ENCODE data around the gene CLDN9. TPM values are rescaled to one million over a fixed set of nuclear protein-coding genes. Genes with fewer than 3 reads are reported as not detected.

The CLDN9 gene
- total RNA-seq, 4 donors from 2014 or later: not detected

- H3K36me3 ChIP-seq: peaks cover 19% of the 10 kb centered on the region
- no peaks in the 10 kb centered on the region for H3K9me3 ChIP-seq
- peaks cover 15% of the 10 kb centered on the region for H3K27me3 ChIP-seq
- 13% methylated on average over 6 of the region's 8 CpGs for WGBS
- H3K4me1 ChIP-seq: peaks cover 64% of the 10 kb centered on the region
- H3K4me3 ChIP-seq: peak overlapping the region; percentile 60
- H3K27ac ChIP-seq: peak overlapping the region; percentile 90
- DNase-seq (ENCODE audit: low spot score in 2 of 2): no peak
- TF ChIP-seq POLR2A (IDR thresholded peaks at IDR 0.05): no peak
Measured at GRCh38 chr16:3022684-3023414, 10.1 kb downstream of the CLDN9 start.

- TF ChIP-seq CTCF (IDR thresholded peaks at IDR 0.05) (no peak), EP300 (IDR thresholded peaks at IDR 0.05) (no peak), POLR2AphosphoS5 (IDR thresholded peaks at IDR 0.05) (no peak), POLR2A (IDR thresholded peaks at IDR 0.05) (no peak)
- Histone ChIP-seq H3K27ac (peak overlapping the region; percentile 90), H3K4me3 (peak overlapping the region; percentile 60), H3K9me3 (no peaks in the 10 kb centered on the region), H3K4me1 (peaks cover 64% of the 10 kb centered on the region), H3K36me3 (peaks cover 19% of the 10 kb centered on the region), H3K27me3 (peaks cover 10% of the 10 kb centered on the region)
- 5% methylated on average over 3 of the region's 6 CpGs for WGBS
- DNase-seq (ENCODE audit: low spot score in 2 of 2): no peak
Measured at GRCh38 chr16:3023415-3023668, 10.6 kb downstream of the CLDN9 start.

- H3K4me1 ChIP-seq: peaks cover 68% of the 10 kb centered on the region
- 0% methylated on average over 31 of the region's 69 CpGs for WGBS
Measured at GRCh38 chr16:3023669-3024478, 11.2 kb downstream of the CLDN9 start, which contains the start of the genes HCFC1R1 and THOC6. TSS of gene HCFC1R1 (minus strand) at chr16:3023942. CDS start at chr16:3023941, 1 bp downstream. TSS of gene THOC6 (plus strand) at chr16:3024035. CDS start at chr16:3024327, 292 bp downstream.

GRCh38 chr16:3025032-3026002 is 12.6 kb downstream of the CLDN9 start:
- TF ChIP-seq EP300 (IDR thresholded peaks at IDR 0.05): no peak
- TF ChIP-seq POLR2A (IDR thresholded peaks at IDR 0.05): no peak
- no peak for TF ChIP-seq POLR2AphosphoS5 (IDR thresholded peaks at IDR 0.05)
- TF ChIP-seq CTCF (IDR thresholded peaks at IDR 0.05): no peak
- Histone ChIP-seq H3K27me3 (peaks cover 15% of the 10 kb centered on the region), H3K36me3 (peaks cover 19% of the 10 kb centered on the region), H3K27ac (no peak overlapping the region), H3K4me3 (no peak overlapping the region), H3K4me1 (peaks cover 72% of the 10 kb centered on the region), H3K9me3 (no peaks in the 10 kb centered on the region)
- no peak for DNase-seq (ENCODE audit: low spot score in 2 of 2)
- WGBS: 87% methylated on average over 13 of the region's 18 CpGs

More at GRCh38 chr16:3023669-3024478, 11.2 kb downstream of the CLDN9 start, which contains the start of the genes HCFC1R1 and THOC6:
- Histone ChIP-seq H3K27me3 (peaks cover 5% of the 10 kb centered on the region), H3K36me3 (peaks cover 19% of the 10 kb centered on the region), H3K4me3 (peak within 1 kb of the TSS; percentile 60), H3K9me3 (no peaks in the 10 kb centered on the region), H3K27ac (peak within 1 kb of the TSS; percentile 90)
- peak; percentile 98 for DNase-seq (ENCODE audit: low spot score in 2 of 2)
- TF ChIP-seq POLR2A (IDR thresholded peaks at IDR 0.05) (no peak), POLR2AphosphoS5 (IDR thresholded peaks at IDR 0.05) (peak; percentile 49 to 73 (median 53))

- 90% methylated on average over 8 of the region's 8 CpGs for WGBS
- Histone ChIP-seq H3K27ac (no peak overlapping the region), H3K4me1 (peaks cover 65% of the 10 kb centered on the region), H3K9me3 (no peaks in the 10 kb centered on the region), H3K4me3 (no peak overlapping the region), H3K27me3 (peaks cover 17% of the 10 kb centered on the region), H3K36me3 (peaks cover 19% of the 10 kb centered on the region)
- DNase-seq (ENCODE audit: low spot score in 2 of 2): no peak
- TF ChIP-seq POLR2A (IDR thresholded peaks at IDR 0.05): no peak
- no peak for TF ChIP-seq CTCF (IDR thresholded peaks at IDR 0.05)
- no peak for TF ChIP-seq POLR2AphosphoS5 (IDR thresholded peaks at IDR 0.05)
- no peak for TF ChIP-seq EP300 (IDR thresholded peaks at IDR 0.05)
Measured at GRCh38 chr16:3026003-3026378, 13.3 kb downstream of the CLDN9 start.
